Islet precursor cell (in vitro differentiated cells): ENCODE measurements around the gene MRGPRX4.
"Not testable (repeated sequence)": the region's sequence is repeated elsewhere in the genome, so short reads cannot be mapped to it uniquely, and the experiment has no call there.

Experiments used
- DNase-seq: peaks from one replicate; pipeline ENCODE4 v3.0.0-alpha.2; 2018

MRGPRX4 gene

GRCh38 chr11:18172666-18173065 is at the start of gene MRGPRX4:
MRGPRX4 (plus strand) TSS chr11:18172837; CDS start chr11:18173257, 420 bp downstream.
- no peak for DNase-seq

- not testable (repeated sequence) for DNase-seq
These were observed 41.5 kb upstream of the MRGPRX4 start for GRCh38 chr11:18131115-18131514.

DNA sequence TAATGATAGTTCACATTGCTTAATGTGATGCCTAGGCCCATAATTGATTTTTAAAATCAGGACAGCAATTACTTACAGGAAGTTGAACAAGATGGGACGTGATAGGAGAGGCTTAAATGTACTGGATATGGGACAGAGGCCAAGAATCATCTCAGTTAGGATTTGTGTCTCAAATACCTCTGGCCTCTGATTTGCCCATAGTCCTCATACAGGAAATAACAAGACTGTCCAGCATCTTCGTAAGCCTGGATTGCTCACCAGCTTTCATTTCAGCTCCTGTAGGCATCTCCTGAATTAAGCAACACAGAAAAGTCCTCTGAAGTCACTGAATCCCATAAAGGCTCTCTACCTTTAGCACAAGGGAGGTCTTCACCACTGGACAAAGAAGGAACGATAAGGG is 40.3 kb upstream of the MRGPRX4 start, which contains the start of gene MRGPRX3:
MRGPRX3 (plus strand) TSS at position 231 of the 400 bp plus-strand sequence. CDS start 4,632 bp downstream, outside the sequence.
- no peak for DNase-seq

- DNase-seq: no peak
These were observed 37.3 kb upstream of the MRGPRX4 start for GRCh38 chr11:18135308-18135707.

DNA sequence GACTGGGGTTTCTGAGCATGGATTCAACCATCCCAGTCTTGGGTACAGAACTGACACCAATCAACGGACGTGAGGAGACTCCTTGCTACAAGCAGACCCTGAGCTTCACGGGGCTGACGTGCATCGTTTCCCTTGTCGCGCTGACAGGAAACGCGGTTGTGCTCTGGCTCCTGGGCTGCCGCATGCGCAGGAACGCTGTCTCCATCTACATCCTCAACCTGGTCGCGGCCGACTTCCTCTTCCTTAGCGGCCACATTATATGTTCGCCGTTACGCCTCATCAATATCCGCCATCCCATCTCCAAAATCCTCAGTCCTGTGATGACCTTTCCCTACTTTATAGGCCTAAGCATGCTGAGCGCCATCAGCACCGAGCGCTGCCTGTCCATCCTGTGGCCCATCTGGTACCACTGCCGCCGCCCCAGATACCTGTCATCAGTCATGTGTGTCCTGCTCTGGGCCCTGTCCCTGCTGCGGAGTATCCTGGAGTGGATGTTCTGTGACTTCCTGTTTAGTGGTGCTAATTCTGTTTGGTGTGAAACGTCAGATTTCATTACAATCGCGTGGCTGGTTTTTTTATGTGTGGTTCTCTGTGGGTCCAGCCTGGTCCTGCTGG is 35.3 kb upstream of the MRGPRX4 start:
- no peak for DNase-seq

- no peak for DNase-seq
These were observed 32.5 kb upstream of the MRGPRX4 start for GRCh38 chr11:18140145-18140544.

DNA sequence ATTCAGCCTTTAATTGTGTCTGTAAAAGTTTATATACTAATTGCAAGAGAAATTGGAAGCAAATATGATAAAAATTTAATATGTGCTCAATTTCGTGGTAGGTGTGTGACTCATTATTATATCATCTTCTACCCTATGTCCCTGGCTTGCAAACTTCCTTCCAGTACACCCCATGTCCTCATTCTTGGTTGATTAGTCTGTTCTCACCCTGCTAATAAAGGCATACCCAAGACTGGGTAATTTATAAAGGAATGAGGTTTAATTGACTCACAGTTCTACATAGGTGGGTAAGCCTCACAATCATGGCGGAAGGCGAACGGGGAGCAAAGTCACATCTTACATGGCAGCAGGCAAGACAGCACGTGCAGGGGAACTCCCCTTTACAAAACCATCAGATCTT is 28.4 kb upstream of the MRGPRX4 start:
- no peak for DNase-seq

GRCh38 chr11:18145025-18145424 is 27.6 kb upstream of the MRGPRX4 start:
- DNase-seq: no peak

DNA sequence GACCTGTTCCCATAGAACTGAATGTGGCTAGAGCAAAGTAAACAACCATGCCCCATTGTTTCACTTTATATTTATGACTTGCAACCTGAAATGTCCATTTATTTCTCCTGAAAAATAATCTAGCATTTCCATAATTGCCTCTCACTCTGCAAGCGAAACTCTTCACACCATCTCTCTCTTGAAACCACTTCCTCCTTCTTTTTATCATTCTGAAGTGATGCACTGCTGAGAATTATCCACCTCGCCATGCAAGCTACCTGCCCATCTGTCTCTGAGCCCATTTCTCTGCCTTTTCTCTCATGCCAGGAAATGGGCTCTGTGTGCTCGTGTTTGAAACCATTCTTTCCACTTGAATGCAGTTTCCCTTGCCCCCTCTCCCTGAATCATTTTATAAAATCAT is 26.8 kb upstream of the MRGPRX4 start:
- DNase-seq: no peak

DNA sequence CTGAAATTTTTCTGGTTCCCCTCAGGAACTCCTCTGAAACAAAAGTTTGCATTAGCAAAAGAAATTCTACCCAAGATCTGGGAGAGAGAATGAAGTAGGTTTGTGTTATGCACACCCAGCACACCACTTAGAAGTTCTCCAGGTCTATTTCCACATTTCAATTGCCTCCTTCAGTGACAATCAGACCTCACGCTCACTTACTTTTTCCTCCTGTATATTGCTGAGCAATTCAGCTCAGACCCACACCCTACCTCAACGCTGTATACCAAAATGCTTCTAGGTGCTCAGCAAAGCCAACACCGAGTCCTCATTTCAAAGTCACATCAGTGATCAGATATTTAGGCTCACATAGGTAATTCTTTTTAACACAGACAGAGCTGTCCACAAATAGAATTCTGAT is 21.1 kb upstream of the MRGPRX4 start:
- DNase-seq: no peak

DNA sequence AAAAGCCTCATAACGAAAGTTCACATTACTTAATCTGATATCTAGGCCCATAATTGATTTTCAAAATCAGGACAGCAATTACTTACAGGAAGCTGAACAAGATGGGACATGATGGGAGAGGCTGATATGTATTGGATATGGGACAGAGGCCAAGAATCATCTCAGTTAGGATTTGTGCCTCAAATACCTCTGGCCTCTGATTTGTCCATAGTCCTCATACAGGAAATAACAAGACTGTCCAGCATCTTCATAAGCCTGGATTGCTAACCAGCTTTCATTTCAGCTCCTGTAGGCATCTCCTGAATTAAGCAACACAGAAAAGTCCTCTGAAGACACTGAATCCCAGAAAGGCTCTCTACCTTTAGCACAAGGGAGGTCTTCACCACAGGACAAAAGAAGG is 4.3 kb upstream of the MRGPRX4 start:
- DNase-seq: no peak

DNA sequence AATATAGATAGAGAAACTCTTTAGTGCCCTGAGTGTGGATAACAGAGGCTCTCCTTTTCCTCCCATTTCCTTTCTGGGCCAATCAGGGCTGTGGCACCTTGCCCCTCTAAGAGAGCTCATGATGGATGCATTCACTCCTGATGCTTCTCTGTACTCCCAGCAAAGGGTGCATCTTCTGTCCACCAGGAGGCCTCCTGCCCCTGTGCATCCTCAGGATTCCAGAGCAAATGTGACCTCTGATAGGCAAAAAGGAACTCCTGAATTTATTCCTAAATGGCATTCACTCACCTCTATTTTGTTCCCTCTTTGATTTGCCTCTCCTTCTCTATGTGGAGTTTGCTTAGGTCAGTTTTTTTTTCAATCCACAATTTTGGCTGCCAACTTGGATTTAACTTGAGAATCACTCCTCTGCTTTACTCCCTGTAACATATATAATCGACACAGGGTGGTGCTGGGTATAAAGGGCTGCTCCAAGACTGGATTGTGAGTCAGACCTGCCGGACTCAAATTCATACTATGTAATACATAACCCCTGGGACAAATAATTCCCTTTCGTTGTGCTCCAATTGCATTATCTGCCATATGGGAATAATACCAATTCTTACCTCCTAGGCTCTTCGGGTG is 1.1 kb upstream of the MRGPRX4 start:
- peak; percentile 72 for DNase-seq

DNA sequence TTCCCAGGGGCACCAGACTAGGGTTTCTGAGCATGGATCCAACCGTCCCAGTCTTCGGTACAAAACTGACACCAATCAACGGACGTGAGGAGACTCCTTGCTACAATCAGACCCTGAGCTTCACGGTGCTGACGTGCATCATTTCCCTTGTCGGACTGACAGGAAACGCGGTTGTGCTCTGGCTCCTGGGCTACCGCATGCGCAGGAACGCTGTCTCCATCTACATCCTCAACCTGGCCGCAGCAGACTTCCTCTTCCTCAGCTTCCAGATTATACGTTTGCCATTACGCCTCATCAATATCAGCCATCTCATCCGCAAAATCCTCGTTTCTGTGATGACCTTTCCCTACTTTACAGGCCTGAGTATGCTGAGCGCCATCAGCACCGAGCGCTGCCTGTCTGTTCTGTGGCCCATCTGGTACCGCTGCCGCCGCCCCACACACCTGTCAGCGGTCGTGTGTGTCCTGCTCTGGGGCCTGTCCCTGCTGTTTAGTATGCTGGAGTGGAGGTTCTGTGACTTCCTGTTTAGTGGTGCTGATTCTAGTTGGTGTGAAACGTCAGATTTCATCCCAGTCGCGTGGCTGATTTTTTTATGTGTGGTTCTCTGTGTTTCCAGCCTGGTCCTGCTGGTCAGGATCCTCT is 709 bp downstream of the MRGPRX4 start:
- no peak for DNase-seq

GRCh38 chr11:18188796-18189195 is 16.2 kb downstream of the MRGPRX4 start:
- no peak for DNase-seq

- not testable (repeated sequence) for DNase-seq
These were observed 17.0 kb downstream of the MRGPRX4 start for GRCh38 chr11:18189476-18190245.

- no peak for DNase-seq
These were observed 18.7 kb downstream of the MRGPRX4 start for GRCh38 chr11:18191376-18191775.

- DNase-seq: no peak
These were observed 20.4 kb downstream of the MRGPRX4 start for GRCh38 chr11:18193010-18193409.

GRCh38 chr11:18196532-18196931 is 23.9 kb downstream of the MRGPRX4 start:
- DNase-seq: no peak

DNA sequence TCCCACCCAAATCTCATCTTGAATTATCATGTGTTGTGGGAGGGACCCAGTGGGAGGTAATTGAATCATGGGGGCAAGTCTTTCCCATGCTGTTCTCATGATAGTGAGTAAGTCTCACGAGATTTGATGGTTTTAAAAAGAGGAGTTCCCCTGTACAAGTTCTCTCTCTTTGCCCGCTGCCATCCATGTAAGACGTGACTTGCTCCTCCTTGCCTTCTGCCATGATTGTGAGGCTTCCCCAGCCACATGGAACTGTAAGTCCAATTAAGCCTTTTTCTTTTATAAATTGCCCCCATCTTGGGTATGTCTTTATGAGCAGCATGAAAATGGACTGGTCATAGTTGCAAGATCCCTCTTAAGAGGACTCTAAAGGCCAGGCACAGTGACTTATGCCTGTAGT is 25.1 kb downstream of the MRGPRX4 start:
- DNase-seq: not testable (repeated sequence)

- peak; percentile 68 for DNase-seq
These were observed 31.1 kb downstream of the MRGPRX4 start for GRCh38 chr11:18203723-18204122.

GRCh38 chr11:18204220-18204619 is 31.6 kb downstream of the MRGPRX4 start:
- no peak for DNase-seq

GRCh38 chr11:18204771-18205170 is 32.1 kb downstream of the MRGPRX4 start:
- DNase-seq: no peak

DNA sequence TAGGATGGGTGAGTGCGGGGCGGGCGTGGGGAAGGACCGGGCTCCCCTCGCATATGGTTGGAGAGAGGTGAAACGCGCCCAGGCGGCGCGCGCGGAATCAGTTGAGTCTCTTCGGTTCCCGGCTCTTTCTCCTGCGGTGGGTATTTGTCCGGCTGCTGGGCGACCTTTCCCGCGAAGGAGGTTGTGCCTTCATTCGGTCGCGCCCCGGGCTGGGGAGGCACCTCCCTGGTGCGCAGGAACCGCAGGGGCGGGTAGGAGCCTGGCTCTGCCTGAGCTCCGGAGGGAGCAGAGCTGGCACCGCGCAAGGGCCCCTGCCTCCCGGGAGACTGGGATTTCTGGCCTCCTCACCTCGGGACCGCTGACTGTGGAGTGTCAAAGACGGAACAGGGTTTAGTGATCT is 36.4 kb downstream of the MRGPRX4 start:
- DNase-seq: no peak
